GM12878 (cell line): Measurements from ENCODE around the gene PAGE4. TPM values are rescaled to one million over a fixed set of nuclear protein-coding genes. Genes with fewer than 3 reads are reported as not detected.

Source experiments
- ATAC-seq: fragments of 200-7000 bp; cut with Tn5 transposase; 3 replicates; pipeline ENCODE4 v1.9.1; 2020; ENCODE audit warnings: mild to moderate bottlenecking, moderate library complexity
- BruUV-seq: library from RNA; stranded (reverse); fragments of 400-500 nt; replicated peaks from 2 replicates; lab custom pipeline; 2021; lab: Mats Ljungman, UMichigan
- CTCF ChIA-PET: fragments of 300-600 bp; sonication (Branson Sonifier 250); formaldehyde crosslinking; extraction: SDS; loops from one replicate; lab custom pipeline; 2021; ENCODE audit warnings: inconsistent platforms; lab: Yijun Ruan, JAX
- POLR2A ChIA-PET: fragments of 350-600 bp; formaldehyde crosslinking; extraction: SDS; loops from one replicate; lab custom pipeline; 2021; ENCODE audit warnings: inconsistent platforms; lab: Charles Lee
- RAD21 ChIA-PET: fragments of 300-600 bp; sonication (Branson Sonifier 250); formaldehyde crosslinking; loops from one replicate; lab custom pipeline; 2023; ENCODE audit warnings: antibody characterized with exemption; ENCODE audit not compliant: unreplicated experiment; lab: Charles Lee
- SMC1A ChIA-PET: fragments of 300-600 bp; sonication (Branson Sonifier 250); formaldehyde crosslinking; loops from one replicate; lab custom pipeline; 2023; ENCODE audit not compliant: unreplicated experiment, uncharacterized antibody; lab: Charles Lee
- DNase-seq: peaks from one replicate; pipeline ENCODE4 v3.0.0-alpha.2; 2011; ENCODE audit warnings: low read depth, low spot score
- FAIRE-seq: peaks from 3 replicates; lab custom pipeline; 2011; peaks lifted over from hg19 to GRCh38; lab: Jason Lieb, UNC
- H2AFZ ChIP-seq: 2 replicates; pipeline ENCODE4 v1.6.0; 2011; ENCODE audit warnings: low read depth, low read length, control low read depth; ENCODE audit not compliant: control insufficient read depth
- H3K27ac ChIP-seq: 2 replicates; pipeline ENCODE4 v1.5.1; 2011; ENCODE audit warnings: control low read depth; ENCODE audit not compliant: control insufficient read depth, insufficient read depth
- H3K27me3 ChIP-seq, 2 experiments: replicated peaks in 1 of 2; 2 replicates each; pipeline versions ENCODE4 v1.6.0 to v1.6.1; 2011; ENCODE audit warnings: low read length in 1 of 2; ENCODE audit not compliant: control insufficient read depth in 2 of 2, insufficient read depth in 2 of 2
- H3K36me3 ChIP-seq, 2 experiments: 2 replicates each; pipeline ENCODE4 v1.5.1; 2011; ENCODE audit warnings: low read length in 1 of 2; ENCODE audit not compliant: control insufficient read depth in 2 of 2, insufficient read depth in 2 of 2
- H3K4me1 ChIP-seq: 2 replicates; pipeline ENCODE4 v1.6.1; 2011; ENCODE audit warnings: mild to moderate bottlenecking, low read length, moderate library complexity, mixed read lengths; ENCODE audit not compliant: control insufficient read depth, insufficient read depth
- H3K4me2 ChIP-seq: 2 replicates; pipeline ENCODE4 v1.6.0; 2011; ENCODE audit warnings: control low read depth; ENCODE audit not compliant: control insufficient read depth, insufficient read depth
- H3K4me3 ChIP-seq: fragments of 200-600 bp; sonication (generic); 2 replicates; pipeline ENCODE4 v1.5.1; 2016
- H3K79me2 ChIP-seq: 2 replicates; pipeline ENCODE4 v1.6.0; 2011; ENCODE audit warnings: low read length; ENCODE audit not compliant: control insufficient read depth, insufficient read depth
- H3K9ac ChIP-seq: 2 replicates; pipeline ENCODE4 v1.8.0; 2011; ENCODE audit warnings: low read length, control low read depth, mixed read lengths; ENCODE audit not compliant: control insufficient read depth, insufficient read depth
- H3K9me3 ChIP-seq: replicated peaks from 3 replicates; pipeline ENCODE4 v1.5.1; 2011; ENCODE audit warnings: mild to moderate bottlenecking, low read length; ENCODE audit not compliant: control insufficient read depth, insufficient read depth
- H4K20me1 ChIP-seq: 2 replicates; pipeline ENCODE4 v1.6.0; 2011; ENCODE audit not compliant: control insufficient read depth, insufficient read depth
- EGR1 ChIP-seq, 2 experiments: IDR thresholded peaks; 1 replicate in 1 of 2; 2 replicates in 1 of 2; pipeline ENCODE4 v1.6.1; 2011 to 2012; ENCODE audit warnings: low read depth in 2 of 2, low read length in 2 of 2, borderline replicate concordance in 1 of 2, mild to moderate bottlenecking in 1 of 2, moderate library complexity in 1 of 2
- ETV6 ChIP-seq, 2 experiments: fragments of 450-650 bp in 1 of 2; IDR thresholded peaks in 1 of 2; conservative IDR thresholded peaks in 1 of 2; 2 replicates each; pipeline ENCODE4 v1.6.1; 2014; ENCODE audit warnings: antibody characterized with exemption in 1 of 2, borderline replicate concordance in 1 of 2, low read depth in 1 of 2, mild to moderate bottlenecking in 1 of 2, moderate library complexity in 1 of 2
- NR2C2 ChIP-seq: IDR thresholded peaks from 2 replicates; pipeline ENCODE4 v1.6.1; 2011; ENCODE audit warnings: borderline replicate concordance, low read depth; ENCODE audit not compliant: control insufficient read depth, insufficient read length
- PML ChIP-seq: IDR thresholded peaks from 2 replicates; pipeline ENCODE4 v1.6.1; 2012; ENCODE audit warnings: low read length, inconsistent platforms
- SMARCA5 ChIP-seq: fragments of 450-650 bp; IDR thresholded peaks from 2 replicates; pipeline ENCODE4 v1.6.1; 2017; ENCODE audit warnings: mild to moderate bottlenecking
- SUZ12 ChIP-seq: fragments of 200-600 bp; sonication (generic); IDR thresholded peaks from one replicate; pipeline ENCODE4 v1.6.1; 2018; ENCODE audit warnings: antibody characterized with exemption, mild to moderate bottlenecking; ENCODE audit not compliant: unreplicated experiment
- ZBED1 ChIP-seq: IDR thresholded peaks from 2 replicates; pipeline ENCODE4 v1.6.1; 2016; ENCODE audit warnings: borderline replicate concordance
- ZNF207 ChIP-seq: fragments of 450-650 bp; IDR thresholded peaks from 2 replicates; pipeline ENCODE4 v1.6.1; 2014; ENCODE audit warnings: antibody characterized with exemption, mild to moderate bottlenecking, borderline replicate concordance
- WGBS: methylation state at CpG from one replicate; pipeline ENCODE4 v1.1.6; 2016; ENCODE audit warnings: low lambda C conversion rate; ENCODE audit not compliant: insufficient replicate concordance, insufficient coverage; ENCODE audit errors: missing lambda C conversion rate; 5-methylcytosine and 5-hydroxymethylcytosine counted together
- in situ Hi-C: fragments of 300-500 bp; cut with MboI; formaldehyde crosslinking; loops from 9 replicates; pipeline ENCODE4 v1.14.3; 2018; ENCODE audit warnings: mixed read lengths
- intact Hi-C: fragments of 100-400 bp; cut with micrococcal nuclease; formaldehyde crosslinking; loops from one replicate; pipeline ENCODE4 v1.14.2; 2022; ENCODE audit not compliant: unreplicated experiment
- polyA plus RNA-seq, 11 experiments: library from polyadenylated mRNA; depleted of rRNA in 4 of 11; unstranded in 6 of 11; stranded (reverse) in 5 of 11; fragments of >200 nt; fragmentation: Nextera tagmentation in 4 of 11; fragmentation: Illumina TruSeq in 1 of 11; extraction: Ambion mirVana in 4 of 11; extraction: Trizol in 1 of 11; gene quantifications; 1 replicate in 1 of 11; 2 replicates in 10 of 11; pipeline versions ENCODE4 v1.2.1 to v1.2.3, GENCODE V29; 2011 to 2016; ENCODE audit warnings: inconsistent platforms in 2 of 11, missing spikeins in 2 of 11, low read depth in 1 of 11
- total RNA-seq, 4 experiments: library from RNA; depleted of rRNA in 3 of 4; stranded (reverse); fragments of >200 nt in 3 of 4; fragmentation: Illumina TruSeq in 1 of 4; extraction: Trizol in 1 of 4; gene quantifications; 2 replicates each; pipeline versions ENCODE4 v1.2.1 to v1.2.3, GENCODE V29; 2013 to 2021
- TF ChIP-seq, protein P1 (sequence below): fragments of 450-650 bp; IDR thresholded peaks from 2 replicates; pipeline ENCODE4 v1.6.1; 2016; ENCODE audit warnings: mild to moderate bottlenecking
- TF ChIP-seq, protein P2 (sequence below): fragments of 450-650 bp; formaldehyde crosslinking; IDR thresholded peaks from 2 replicates; pipeline ENCODE4 v1.4.0; 2020; ENCODE audit warnings: mild to moderate bottlenecking, moderate library complexity
- TF ChIP-seq, protein P3 (sequence below): fragments of 150-350 bp; IDR thresholded peaks from 2 replicates; pipeline ENCODE4 v1.6.1; 2014; ENCODE audit warnings: mild to moderate bottlenecking, low read depth, low read length
- TF ChIP-seq, protein P4 (sequence below): fragments of 450-650 bp; IDR thresholded peaks from 2 replicates; pipeline ENCODE4 v1.6.1; 2017; ENCODE audit warnings: antibody characterized with exemption, mild to moderate bottlenecking, moderate library complexity

Gene PAGE4
- total and polyA plus RNA-seq, 10 of the 15 experiments (the other 5 are each of a cell fraction or from before 2014, with no cell fraction given) = not detected

DNA sequence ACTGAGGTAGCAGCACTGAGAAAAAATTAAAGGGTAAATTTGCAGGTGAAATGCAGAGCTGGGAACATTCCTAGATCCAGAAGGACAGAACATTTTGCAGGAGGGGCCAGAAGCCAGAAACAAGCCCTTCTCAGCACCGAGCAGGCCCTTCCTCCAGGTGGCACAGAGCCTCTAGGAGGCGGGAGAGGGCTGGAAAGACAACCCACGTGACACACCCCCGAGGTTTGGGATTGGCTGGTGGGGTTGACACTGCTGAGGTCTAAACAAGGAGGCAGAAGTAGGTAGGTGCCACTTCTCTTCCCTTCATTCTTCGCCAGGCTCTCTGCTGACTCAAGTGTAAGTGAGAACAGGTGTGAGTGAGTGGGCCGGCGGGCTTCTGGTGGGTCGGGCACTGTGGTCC lies at the start of gene PAGE4 (continued):
- TF ChIP-seq, protein P1, sequence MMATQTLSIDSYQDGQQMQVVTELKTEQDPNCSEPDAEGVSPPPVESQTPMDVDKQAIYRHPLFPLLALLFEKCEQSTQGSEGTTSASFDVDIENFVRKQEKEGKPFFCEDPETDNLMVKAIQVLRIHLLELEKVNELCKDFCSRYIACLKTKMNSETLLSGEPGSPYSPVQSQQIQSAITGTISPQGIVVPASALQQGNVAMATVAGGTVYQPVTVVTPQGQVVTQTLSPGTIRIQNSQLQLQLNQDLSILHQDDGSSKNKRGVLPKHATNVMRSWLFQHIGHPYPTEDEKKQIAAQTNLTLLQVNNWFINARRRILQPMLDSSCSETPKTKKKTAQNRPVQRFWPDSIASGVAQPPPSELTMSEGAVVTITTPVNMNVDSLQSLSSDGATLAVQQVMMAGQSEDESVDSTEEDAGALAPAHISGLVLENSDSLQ = no peak
- TF ChIP-seq NR2C2 = no peak
- TF ChIP-seq ZBED1 = no peak
- TF ChIP-seq EGR1 (IDR thresholded peaks at IDR 0.05; ENCODE audit: borderline replicate concordance in 1 of 2, low read depth in 2 of 2, low read length in 2 of 2) = no peak
- no peak for TF ChIP-seq SUZ12
- TF ChIP-seq, protein P2, sequence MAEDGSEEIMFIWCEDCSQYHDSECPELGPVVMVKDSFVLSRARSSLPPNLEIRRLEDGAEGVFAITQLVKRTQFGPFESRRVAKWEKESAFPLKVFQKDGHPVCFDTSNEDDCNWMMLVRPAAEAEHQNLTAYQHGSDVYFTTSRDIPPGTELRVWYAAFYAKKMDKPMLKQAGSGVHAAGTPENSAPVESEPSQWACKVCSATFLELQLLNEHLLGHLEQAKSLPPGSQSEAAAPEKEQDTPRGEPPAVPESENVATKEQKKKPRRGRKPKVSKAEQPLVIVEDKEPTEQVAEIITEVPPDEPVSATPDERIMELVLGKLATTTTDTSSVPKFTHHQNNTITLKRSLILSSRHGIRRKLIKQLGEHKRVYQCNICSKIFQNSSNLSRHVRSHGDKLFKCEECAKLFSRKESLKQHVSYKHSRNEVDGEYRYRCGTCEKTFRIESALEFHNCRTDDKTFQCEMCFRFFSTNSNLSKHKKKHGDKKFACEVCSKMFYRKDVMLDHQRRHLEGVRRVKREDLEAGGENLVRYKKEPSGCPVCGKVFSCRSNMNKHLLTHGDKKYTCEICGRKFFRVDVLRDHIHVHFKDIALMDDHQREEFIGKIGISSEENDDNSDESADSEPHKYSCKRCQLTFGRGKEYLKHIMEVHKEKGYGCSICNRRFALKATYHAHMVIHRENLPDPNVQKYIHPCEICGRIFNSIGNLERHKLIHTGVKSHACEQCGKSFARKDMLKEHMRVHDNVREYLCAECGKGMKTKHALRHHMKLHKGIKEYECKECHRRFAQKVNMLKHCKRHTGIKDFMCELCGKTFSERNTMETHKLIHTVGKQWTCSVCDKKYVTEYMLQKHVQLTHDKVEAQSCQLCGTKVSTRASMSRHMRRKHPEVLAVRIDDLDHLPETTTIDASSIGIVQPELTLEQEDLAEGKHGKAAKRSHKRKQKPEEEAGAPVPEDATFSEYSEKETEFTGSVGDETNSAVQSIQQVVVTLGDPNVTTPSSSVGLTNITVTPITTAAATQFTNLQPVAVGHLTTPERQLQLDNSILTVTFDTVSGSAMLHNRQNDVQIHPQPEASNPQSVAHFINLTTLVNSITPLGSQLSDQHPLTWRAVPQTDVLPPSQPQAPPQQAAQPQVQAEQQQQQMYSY = no peak
- TF ChIP-seq SMARCA5 = no peak
- TF ChIP-seq ZNF207 = no peak

DNA sequence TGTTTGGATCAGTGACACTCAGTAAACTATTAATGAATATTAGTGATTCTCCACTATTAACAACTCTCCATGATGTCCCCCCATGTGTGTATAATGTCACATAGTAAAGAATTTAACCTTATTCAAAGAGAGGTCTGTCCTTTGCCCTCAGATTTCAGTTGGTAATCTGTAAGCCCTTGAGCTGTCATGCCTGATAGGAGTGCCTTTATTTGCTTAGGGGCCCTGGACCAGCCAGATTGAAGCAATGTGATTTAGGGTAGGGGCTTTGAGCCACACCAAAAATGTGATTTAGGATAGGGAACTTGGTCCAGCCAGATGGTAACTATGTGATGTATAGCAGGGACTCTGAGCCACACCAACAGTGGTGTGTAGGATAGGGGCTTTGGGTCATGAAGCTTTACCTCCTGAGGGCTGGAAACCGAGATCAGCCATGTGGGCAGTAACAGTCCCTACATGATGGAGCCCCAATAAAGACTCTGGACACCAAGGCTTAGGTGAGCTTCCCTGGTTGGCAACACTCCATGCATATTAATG lies 44.3 kb upstream of the PAGE4 start:
- DNase-seq (no peak), ATAC-seq (no peak), FAIRE-seq (no peak)
- Histone ChIP-seq H3K27me3 (no peaks in the 10 kb centered on the region), H2AFZ (no peak overlapping the region), H3K27ac (no peak overlapping the region), H3K4me1 (no peaks in the 10 kb centered on the region), H3K4me2 (no peak overlapping the region), H3K4me3 (no peak overlapping the region), H3K36me3 (no peaks in the 10 kb centered on the region), H3K79me2 (no peaks in the 10 kb centered on the region), H3K9ac (no peak overlapping the region), H4K20me1 (no peaks in the 10 kb centered on the region), H3K9me3 (no peaks in the 10 kb centered on the region)
- WGBS = 0% methylated on average over 1 of the region's 1 CpG
- in situ Hi-C loops = no loop called here
- ChIA-PET SMC1A (no interaction called here), POLR2A (no interaction called here), CTCF (no interaction called here), RAD21 (no interaction called here)
- no TSS peak for BruUV-seq
- intact Hi-C loops = no loop called here
- TF ChIP-seq ETV6 (conservative IDR thresholded peaks at IDR 0.05 in 1 of 2, IDR thresholded peaks at IDR 0.05 in 1 of 2; ENCODE audit: borderline replicate concordance in 1 of 2, low read depth in 1 of 2) = no peak
- TF ChIP-seq ZBED1 = no peak
- TF ChIP-seq, protein P3, sequence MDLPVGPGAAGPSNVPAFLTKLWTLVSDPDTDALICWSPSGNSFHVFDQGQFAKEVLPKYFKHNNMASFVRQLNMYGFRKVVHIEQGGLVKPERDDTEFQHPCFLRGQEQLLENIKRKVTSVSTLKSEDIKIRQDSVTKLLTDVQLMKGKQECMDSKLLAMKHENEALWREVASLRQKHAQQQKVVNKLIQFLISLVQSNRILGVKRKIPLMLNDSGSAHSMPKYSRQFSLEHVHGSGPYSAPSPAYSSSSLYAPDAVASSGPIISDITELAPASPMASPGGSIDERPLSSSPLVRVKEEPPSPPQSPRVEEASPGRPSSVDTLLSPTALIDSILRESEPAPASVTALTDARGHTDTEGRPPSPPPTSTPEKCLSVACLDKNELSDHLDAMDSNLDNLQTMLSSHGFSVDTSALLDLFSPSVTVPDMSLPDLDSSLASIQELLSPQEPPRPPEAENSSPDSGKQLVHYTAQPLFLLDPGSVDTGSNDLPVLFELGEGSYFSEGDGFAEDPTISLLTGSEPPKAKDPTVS = no peak
- TF ChIP-seq, protein P4, sequence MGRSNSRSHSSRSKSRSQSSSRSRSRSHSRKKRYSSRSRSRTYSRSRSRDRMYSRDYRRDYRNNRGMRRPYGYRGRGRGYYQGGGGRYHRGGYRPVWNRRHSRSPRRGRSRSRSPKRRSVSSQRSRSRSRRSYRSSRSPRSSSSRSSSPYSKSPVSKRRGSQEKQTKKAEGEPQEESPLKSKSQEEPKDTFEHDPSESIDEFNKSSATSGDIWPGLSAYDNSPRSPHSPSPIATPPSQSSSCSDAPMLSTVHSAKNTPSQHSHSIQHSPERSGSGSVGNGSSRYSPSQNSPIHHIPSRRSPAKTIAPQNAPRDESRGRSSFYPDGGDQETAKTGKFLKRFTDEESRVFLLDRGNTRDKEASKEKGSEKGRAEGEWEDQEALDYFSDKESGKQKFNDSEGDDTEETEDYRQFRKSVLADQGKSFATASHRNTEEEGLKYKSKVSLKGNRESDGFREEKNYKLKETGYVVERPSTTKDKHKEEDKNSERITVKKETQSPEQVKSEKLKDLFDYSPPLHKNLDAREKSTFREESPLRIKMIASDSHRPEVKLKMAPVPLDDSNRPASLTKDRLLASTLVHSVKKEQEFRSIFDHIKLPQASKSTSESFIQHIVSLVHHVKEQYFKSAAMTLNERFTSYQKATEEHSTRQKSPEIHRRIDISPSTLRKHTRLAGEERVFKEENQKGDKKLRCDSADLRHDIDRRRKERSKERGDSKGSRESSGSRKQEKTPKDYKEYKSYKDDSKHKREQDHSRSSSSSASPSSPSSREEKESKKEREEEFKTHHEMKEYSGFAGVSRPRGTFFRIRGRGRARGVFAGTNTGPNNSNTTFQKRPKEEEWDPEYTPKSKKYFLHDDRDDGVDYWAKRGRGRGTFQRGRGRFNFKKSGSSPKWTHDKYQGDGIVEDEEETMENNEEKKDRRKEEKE = no peak
- TF ChIP-seq PML = no peak
